NCI-H748 (cell line): ENCODE results near the gene ZNF768.
"Not testable (repeated sequence)": the region's sequence is repeated elsewhere in the genome, so short reads cannot be mapped to it uniquely, and the experiment has no call there.

Source experiments
- DNase-seq: peaks from one replicate; lab custom pipeline; 2025; ENCODE audit not compliant: unreplicated experiment; lab: John Stamatoyannopoulos, UW

ZNF768 gene

GRCh38 chr16:30533748-30534367, 7.5 kb upstream of the ZNF768 start:
- no peak for DNase-seq

- DNase-seq: no peak
These were observed 6.8 kb upstream of the ZNF768 start for GRCh38 chr16:30533146-30533522.

GRCh38 chr16:30532285-30533145, 6.1 kb upstream of the ZNF768 start:
- DNase-seq: no peak

GRCh38 chr16:30530163-30531037, 4.0 kb upstream of the ZNF768 start:
- no peak for DNase-seq

GRCh38 chr16:30528799-30529457, 2.6 kb upstream of the ZNF768 start:
- no peak for DNase-seq

- no peak for DNase-seq
These were observed 1.3 kb upstream of the ZNF768 start for GRCh38 chr16:30527635-30528178.

GRCh38 chr16:30526823-30527634, 663 bp upstream of the ZNF768 start:
- peak; percentile 97 for DNase-seq

GRCh38 chr16:30525844-30526136, 576 bp downstream of the ZNF768 start:
- no peak for DNase-seq

GRCh38 chr16:30524575-30525568, 1.5 kb downstream of the ZNF768 start:
- no peak for DNase-seq

GRCh38 chr16:30523768-30524574, 2.4 kb downstream of the ZNF768 start:
- DNase-seq: no peak

GRCh38 chr16:30522702-30523463, 3.5 kb downstream of the ZNF768 start:
- not testable (repeated sequence) for DNase-seq

- no peak for DNase-seq
These were observed 4.3 kb downstream of the ZNF768 start for GRCh38 chr16:30521873-30522641.

GRCh38 chr16:30521476-30521872, 4.9 kb downstream of the ZNF768 start:
- no peak for DNase-seq

- no peak for DNase-seq
These were observed 7.0 kb downstream of the ZNF768 start for GRCh38 chr16:30519120-30520049.

GRCh38 chr16:30518552-30518951, 7.8 kb downstream of the ZNF768 start:
- no peak for DNase-seq

- no peak for DNase-seq
These were observed 11.1 kb downstream of the ZNF768 start for GRCh38 chr16:30515275-30515674.
